ENCODE measurements around the gene TPT1.

DNA sequence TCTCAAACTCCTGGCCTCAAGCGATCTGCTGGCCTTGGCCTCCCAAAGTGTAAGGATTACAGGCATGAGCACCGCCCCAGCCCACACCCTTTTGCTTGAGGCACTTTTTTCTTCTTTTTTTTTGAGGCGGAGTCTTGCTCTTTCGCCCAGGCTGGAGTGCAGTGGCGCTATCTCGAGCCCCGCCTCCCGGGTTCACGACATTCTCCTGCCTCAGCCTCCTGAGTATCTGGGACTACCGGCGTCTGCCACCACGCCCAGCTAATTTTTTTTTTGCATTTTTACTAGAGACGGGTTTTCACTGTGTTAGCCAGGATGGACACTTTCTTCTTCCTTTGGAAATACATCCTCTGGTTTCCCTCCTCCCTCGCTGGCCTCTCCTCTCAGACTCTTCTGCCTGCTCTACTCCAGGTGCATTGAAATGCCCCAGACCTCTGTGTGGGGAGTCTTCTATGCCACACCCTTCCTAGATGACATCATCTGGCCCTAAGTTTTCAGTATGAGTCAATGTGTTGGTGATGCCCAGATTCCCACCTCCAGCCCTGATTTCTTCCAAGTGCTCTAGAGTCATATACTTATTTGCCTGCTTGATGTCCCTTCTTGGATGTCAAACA lies 20.7 kb upstream of the TPT1 start:
- TF ChIP-seq, protein P1, sequence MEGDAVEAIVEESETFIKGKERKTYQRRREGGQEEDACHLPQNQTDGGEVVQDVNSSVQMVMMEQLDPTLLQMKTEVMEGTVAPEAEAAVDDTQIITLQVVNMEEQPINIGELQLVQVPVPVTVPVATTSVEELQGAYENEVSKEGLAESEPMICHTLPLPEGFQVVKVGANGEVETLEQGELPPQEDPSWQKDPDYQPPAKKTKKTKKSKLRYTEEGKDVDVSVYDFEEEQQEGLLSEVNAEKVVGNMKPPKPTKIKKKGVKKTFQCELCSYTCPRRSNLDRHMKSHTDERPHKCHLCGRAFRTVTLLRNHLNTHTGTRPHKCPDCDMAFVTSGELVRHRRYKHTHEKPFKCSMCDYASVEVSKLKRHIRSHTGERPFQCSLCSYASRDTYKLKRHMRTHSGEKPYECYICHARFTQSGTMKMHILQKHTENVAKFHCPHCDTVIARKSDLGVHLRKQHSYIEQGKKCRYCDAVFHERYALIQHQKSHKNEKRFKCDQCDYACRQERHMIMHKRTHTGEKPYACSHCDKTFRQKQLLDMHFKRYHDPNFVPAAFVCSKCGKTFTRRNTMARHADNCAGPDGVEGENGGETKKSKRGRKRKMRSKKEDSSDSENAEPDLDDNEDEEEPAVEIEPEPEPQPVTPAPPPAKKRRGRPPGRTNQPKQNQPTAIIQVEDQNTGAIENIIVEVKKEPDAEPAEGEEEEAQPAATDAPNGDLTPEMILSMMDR (IDR thresholded peaks at IDR 0.05; ENCODE audit: low read length): no peak
- TF ChIP-seq EZH2 (IDR thresholded peaks at IDR 0.05; ENCODE audit: borderline replicate concordance, low read length): no peak
